ENCODE measurements around the gene COG4. TPM values are rescaled to one million over a fixed set of nuclear protein-coding genes. Genes with fewer than 3 reads are reported as not detected.
"Not testable (repeated sequence)": the region's sequence is repeated elsewhere in the genome, so short reads cannot be mapped to it uniquely, and the experiment has no call there.

COG4 gene
- total RNA-seq, 1 donor from 2014 or later = 48.4 TPM

- no peak for TF ChIP-seq CTCF (IDR thresholded peaks at IDR 0.05)
Measured at GRCh38 chr16:70527315-70527996, 4.1 kb upstream of the COG4 start.

GRCh38 chr16:70526403-70526802 is 3.0 kb upstream of the COG4 start:
- Mint-ChIP-seq H3K27me3 (ENCODE audit: low read depth) (no peaks in the 10 kb centered on the region), H3K4me3 (ENCODE audit: unreplicated experiment) (peak overlapping the region; percentile 45), H3K27ac (ENCODE audit: unreplicated experiment) (peak overlapping the region; percentile 50), H3K4me1 (ENCODE audit: low read depth) (peaks cover 53% of the 10 kb centered on the region), H3K9me3 (ENCODE audit: low read depth) (no peaks in the 10 kb centered on the region), H3K36me3 (ENCODE audit: low read depth) (peaks cover 17% of the 10 kb centered on the region)
- no peak for TF ChIP-seq CTCF (IDR thresholded peaks at IDR 0.05)
- no peak for DNase-seq (ENCODE audit: low spot score)

More at GRCh38 chr16:70527315-70527996, 4.1 kb upstream of the COG4 start:
- Mint-ChIP-seq H3K27me3 (ENCODE audit: low read depth) (no peaks in the 10 kb centered on the region), H3K4me3 (ENCODE audit: unreplicated experiment) (peak overlapping the region; percentile 22), H3K27ac (ENCODE audit: unreplicated experiment) (peak overlapping the region; percentile 50), H3K9me3 (ENCODE audit: low read depth) (no peaks in the 10 kb centered on the region), H3K4me1 (ENCODE audit: low read depth) (peaks cover 47% of the 10 kb centered on the region), H3K36me3 (ENCODE audit: low read depth) (peaks cover 19% of the 10 kb centered on the region)
- DNase-seq (ENCODE audit: low spot score) = no peak

DNA sequence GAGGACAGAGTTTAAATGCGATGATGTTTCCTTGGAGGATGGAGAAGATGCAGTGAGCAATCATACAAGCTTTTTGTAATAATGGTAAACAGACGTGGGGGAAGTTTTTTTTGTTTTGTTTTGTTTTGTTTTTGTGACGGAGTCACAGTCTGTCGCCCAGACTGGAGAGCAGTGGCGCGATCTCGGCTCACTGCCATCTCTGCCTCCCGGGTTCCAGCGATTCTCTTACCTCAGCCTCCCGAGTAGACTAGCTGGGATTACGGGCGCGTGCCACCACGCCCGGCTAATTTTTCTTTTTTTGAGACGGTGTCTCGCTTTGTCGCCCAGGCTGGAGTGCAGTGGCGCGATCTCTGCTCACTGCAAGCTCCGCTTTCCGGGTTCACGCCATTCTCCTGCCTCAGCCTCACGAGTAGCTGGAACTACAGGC is 1.1 kb upstream of the COG4 start:
- not testable (repeated sequence) for H3K9me3 Mint-ChIP-seq (ENCODE audit: low read depth); DNase-seq (ENCODE audit: low spot score); H3K27me3 Mint-ChIP-seq (ENCODE audit: low read depth); H3K36me3 Mint-ChIP-seq (ENCODE audit: low read depth)
- Mint-ChIP-seq H3K4me1 (ENCODE audit: low read depth) (peaks cover 64% of the 10 kb centered on the region), H3K27ac (ENCODE audit: unreplicated experiment) (peak overlapping the region; percentile 99), H3K4me3 (ENCODE audit: unreplicated experiment) (peak overlapping the region; percentile 93)

GRCh38 chr16:70523743-70524398 is 517 bp upstream of the COG4 start, which contains the start of gene SF3B3:
TSS of gene SF3B3 (plus strand) at chr16:70523816. CDS start at chr16:70526657, 2,841 bp downstream.
- H3K9me3 Mint-ChIP-seq (ENCODE audit: low read depth) = no peaks in the 10 kb centered on the region
- H3K27ac Mint-ChIP-seq (ENCODE audit: unreplicated experiment) = peak within 1 kb of the TSS; percentile 99
- no peak for TF ChIP-seq CTCF (IDR thresholded peaks at IDR 0.05)
- DNase-seq (ENCODE audit: low spot score) = no peak
- no peaks in the 10 kb centered on the region for H3K27me3 Mint-ChIP-seq (ENCODE audit: low read depth)
- H3K4me1 Mint-ChIP-seq (ENCODE audit: low read depth) = peaks cover 58% of the 10 kb centered on the region
- H3K36me3 Mint-ChIP-seq (ENCODE audit: low read depth) = peaks cover 5% of the 10 kb centered on the region
- H3K4me3 Mint-ChIP-seq (ENCODE audit: unreplicated experiment) = peak within 1 kb of the TSS; percentile 93

- peak overlapping the region; percentile 93 for H3K4me3 Mint-ChIP-seq (ENCODE audit: unreplicated experiment)
- H3K36me3 Mint-ChIP-seq (ENCODE audit: low read depth) = peaks cover 6% of the 10 kb centered on the region
- H3K27ac Mint-ChIP-seq (ENCODE audit: unreplicated experiment) = peak overlapping the region; percentile 99
- TF ChIP-seq CTCF (IDR thresholded peaks at IDR 0.05) = no peak
- H3K9me3 Mint-ChIP-seq (ENCODE audit: low read depth) = no peaks in the 10 kb centered on the region
- DNase-seq (ENCODE audit: low spot score) = no peak
- H3K27me3 Mint-ChIP-seq (ENCODE audit: low read depth) = no peaks in the 10 kb centered on the region
- peaks cover 50% of the 10 kb centered on the region for H3K4me1 Mint-ChIP-seq (ENCODE audit: low read depth)
Measured at GRCh38 chr16:70522216-70523075, 908 bp downstream of the COG4 start.

All from chondrocyte (in vitro differentiated cells).